PC-3 (cell line): Measurements from ENCODE around the gene HIP1R. TPM values are rescaled to one million over a fixed set of nuclear protein-coding genes. Genes with fewer than 3 reads are reported as not detected.

Experiments
- ATAC-seq: fragments of 200-7000 bp; cut with Tn5 transposase; 2 replicates; pipeline ENCODE4 v1.9.1; 2020; ENCODE audit warnings: mild to moderate bottlenecking, moderate library complexity
- BruUV-seq: library from RNA; stranded (reverse); fragments of 400-500 nt; replicated peaks from 2 replicates; lab custom pipeline; 2021; lab: Mats Ljungman, UMichigan
- CTCF ChIA-PET: fragments of 300-600 bp; sonication (Branson Sonifier 250); formaldehyde crosslinking; loops from one replicate; lab custom pipeline; 2022; ENCODE audit warnings: antibody characterized with exemption; lab: Charles Lee
- POLR2A ChIA-PET: fragments of 300-600 bp; sonication (Branson Sonifier 250); formaldehyde crosslinking; loops from one replicate; lab custom pipeline; 2022; ENCODE audit warnings: antibody characterized with exemption; ENCODE audit not compliant: unreplicated experiment; lab: Charles Lee
- DNase-seq: peaks from one replicate; pipeline ENCODE4 v3.0.0-alpha.2; 2015
- H2AFZ ChIP-seq: fragments of 300-600 bp; sonication (generic); 2 replicates; pipeline ENCODE4 v1.6.0; 2016; ENCODE audit warnings: antibody characterized with exemption, low read length
- H3F3A ChIP-seq: fragments of 300-600 bp; sonication (generic); one replicate; pipeline ENCODE4 v1.6.0; 2017; ENCODE audit warnings: antibody characterized with exemption, low read length, control low read depth, mild to moderate bottlenecking; ENCODE audit not compliant: unreplicated experiment
- H3K27ac ChIP-seq: fragments of 300-600 bp; sonication (generic); 2 replicates; pipeline ENCODE4 v1.5.1; 2016; ENCODE audit warnings: mild to moderate bottlenecking, low read length
- H3K27me3 ChIP-seq: fragments of 300-600 bp; sonication (generic); 2 replicates; pipeline ENCODE4 v1.6.1; 2016; ENCODE audit warnings: low read length, mixed read lengths
- H3K36me3 ChIP-seq: fragments of 300-600 bp; sonication (generic); 2 replicates; pipeline ENCODE4 v1.6.1; 2016; ENCODE audit warnings: low read depth, mixed run types, low read length, mixed read lengths
- H3K4me1 ChIP-seq: fragments of 300-600 bp; sonication (generic); 2 replicates; pipeline ENCODE4 v1.5.1; 2016; ENCODE audit warnings: low read length; ENCODE audit not compliant: insufficient read depth
- H3K4me2 ChIP-seq: fragments of 300-600 bp; sonication (generic); 2 replicates; pipeline ENCODE4 v1.6.0; 2016; ENCODE audit warnings: low read length
- H3K4me3 ChIP-seq: fragments of 300-600 bp; sonication (generic); 2 replicates; pipeline ENCODE4 v1.5.1; 2016; ENCODE audit warnings: mild to moderate bottlenecking, low read length, mixed read lengths
- H3K79me2 ChIP-seq: fragments of 300-600 bp; sonication (generic); 2 replicates; pipeline ENCODE4 v1.6.1; 2017; ENCODE audit warnings: low read length, mixed read lengths
- H3K9ac ChIP-seq: fragments of 300-600 bp; sonication (generic); 2 replicates; pipeline ENCODE4 v1.6.0; 2016; ENCODE audit warnings: mild to moderate bottlenecking, low read length
- H3K9me2 ChIP-seq: fragments of 300-600 bp; sonication (generic); replicated peaks from 2 replicates; pipeline ENCODE4 v1.6.1; 2016; ENCODE audit warnings: mixed run types, low read length, mixed read lengths
- H3K9me3 ChIP-seq: fragments of 300-600 bp; sonication (generic); 2 replicates; pipeline ENCODE4 v1.6.1; 2016; ENCODE audit warnings: low read length, mixed read lengths
- H4K20me1 ChIP-seq: fragments of 300-600 bp; sonication (generic); 2 replicates; pipeline ENCODE4 v1.6.1; 2016; ENCODE audit warnings: low read length, mixed read lengths
- CTCF ChIP-seq: fragments of 300-600 bp; sonication (generic); conservative IDR thresholded peaks from 2 replicates; pipeline ENCODE4 v1.5.1; 2017; ENCODE audit warnings: antibody characterized with exemption, low read depth, mild to moderate bottlenecking, low read length
- EZH2 ChIP-seq: fragments of 300-600 bp; sonication (generic); IDR thresholded peaks from one replicate; pipeline ENCODE4 v1.6.1; 2017; ENCODE audit warnings: antibody characterized with exemption, mild to moderate bottlenecking, low read length; ENCODE audit not compliant: unreplicated experiment
- EZH2phosphoT487 ChIP-seq: fragments of 300-600 bp; sonication (generic); IDR thresholded peaks from 2 replicates; pipeline ENCODE4 v1.6.1; 2018; ENCODE audit warnings: mild to moderate bottlenecking, antibody characterized with exemption, low read length, borderline replicate concordance
- intact Hi-C: fragments of 100-400 bp; cut with micrococcal nuclease; formaldehyde crosslinking; loops from 2 replicates; pipeline ENCODE4 v1.9.0; 2023
- total RNA-seq: library from RNA; depleted of rRNA; stranded (reverse); fragments of >200 nt; gene quantifications from 2 replicates; pipeline ENCODE4 v1.2.3, GENCODE V29; 2014

Gene HIP1R
- total RNA-seq, 1 experiment from 2014 or later, result 46.1 TPM

GRCh38 chr12:122886851-122887818, 51.9 kb downstream of the HIP1R start:
- no TSS peak for BruUV-seq
- H4K20me1 ChIP-seq, result peaks cover 35% of the 10 kb centered on the region
- peaks cover 99% of the 10 kb centered on the region for H3K79me2 ChIP-seq
- no peaks in the 10 kb centered on the region for H3K9me2 ChIP-seq
- TF ChIP-seq CTCF (no peak), EZH2phosphoT487 (no peak), EZH2 (no peak)
- no peaks in the 10 kb centered on the region for H3K27me3 ChIP-seq
- POLR2A ChIA-PET, result no interaction called here
- H3K9me3 ChIP-seq, result no peaks in the 10 kb centered on the region
- H3K4me2 ChIP-seq, result peak overlapping the region; percentile 77
- DNase-seq (peak; percentile 97), ATAC-seq (peak; percentile 66)
- H2AFZ ChIP-seq, result no peak overlapping the region
- peak overlapping the region; percentile 90 for H3K27ac ChIP-seq
- peaks cover 25% of the 10 kb centered on the region for H3F3A ChIP-seq
- intact Hi-C loops, result loop anchor here (1.0 to 2.0 kb wide), 2 partner anchors 11 to 60 kb away; no protein-coding TSS in a partner anchor
- peak overlapping the region; percentile 74 for H3K9ac ChIP-seq
- H3K36me3 ChIP-seq, result peaks cover 4% of the 10 kb centered on the region; the same call in 1 of the 2 replicates
- H3K4me1 ChIP-seq, result peaks cover 80% of the 10 kb centered on the region
- CTCF ChIA-PET, result no interaction called here
- peak overlapping the region; percentile 49 for H3K4me3 ChIP-seq

- no peak for DNase-seq
- no peaks in the 10 kb centered on the region for H3K9me2 ChIP-seq
- peak; percentile 2; the same call in 1 of the 2 replicates for ATAC-seq
- H3K36me3 ChIP-seq, result peaks cover 4% of the 10 kb centered on the region; the same call in 1 of the 2 replicates
- H3K9ac ChIP-seq, result peak overlapping the region; percentile 74
- H3K4me1 ChIP-seq, result peaks cover 86% of the 10 kb centered on the region
- H3K27ac ChIP-seq, result peak overlapping the region; percentile 90
- peak overlapping the region; percentile 77 for H3K4me2 ChIP-seq
- ChIA-PET POLR2A (interaction anchor here (1.9 kb wide), 1 partner anchor 10 kb away, joined by 16 read pairs; no protein-coding TSS in a partner anchor), CTCF (no interaction called here)
- H3F3A ChIP-seq, result peaks cover 27% of the 10 kb centered on the region
- H4K20me1 ChIP-seq, result peaks cover 29% of the 10 kb centered on the region
- H2AFZ ChIP-seq, result no peak overlapping the region
- no peak for TF ChIP-seq EZH2phosphoT487
- peak overlapping the region; percentile 48 for H3K4me3 ChIP-seq
- no peaks in the 10 kb centered on the region for H3K27me3 ChIP-seq
- no TSS peak for BruUV-seq
- peaks cover 99% of the 10 kb centered on the region for H3K79me2 ChIP-seq
- no peaks in the 10 kb centered on the region for H3K9me3 ChIP-seq
- intact Hi-C loops, result loop anchor here (1.0 to 2.0 kb wide), 2 partner anchors 10 to 59 kb away; no protein-coding TSS in a partner anchor
Observed at GRCh38 chr12:122887819-122888212, 52.6 kb downstream of the HIP1R start.

GRCh38 chr12:122888232-122888752, 53.0 kb downstream of the HIP1R start:
- DNase-seq (peak; percentile 90), ATAC-seq (peak; percentile 45)
- Histone ChIP-seq H3K4me1 (peaks cover 91% of the 10 kb centered on the region), H3K9me2 (no peaks in the 10 kb centered on the region), H3K9ac (peak overlapping the region; percentile 74), H3K9me3 (no peaks in the 10 kb centered on the region), H3K36me3 (peaks cover 4% of the 10 kb centered on the region; the same call in 1 of the 2 replicates), H3K4me3 (peak overlapping the region; percentile 48), H3F3A (peaks cover 27% of the 10 kb centered on the region), H3K27ac (peak overlapping the region; percentile 90), H3K27me3 (no peaks in the 10 kb centered on the region), H2AFZ (no peak overlapping the region), H3K79me2 (peaks cover 99% of the 10 kb centered on the region), H4K20me1 (peaks cover 29% of the 10 kb centered on the region), H3K4me2 (peak overlapping the region; percentile 77)
- POLR2A ChIA-PET, result interaction anchor here (0.8 to 1.9 kb wide), 2 partner anchors 10 to 87 kb away, joined by 4 to 16 read pairs; partner anchors contain the start of gene OGFOD2
- CTCF ChIA-PET, result interaction anchor here (1.4 kb wide), 1 partner anchor 28 kb away, joined by 3 read pairs; no protein-coding TSS in a partner anchor
- TSS peak; percentile 26 for BruUV-seq
- no peak for TF ChIP-seq CTCF
- TF ChIP-seq EZH2, result no peak
- no peak for TF ChIP-seq EZH2phosphoT487
- intact Hi-C loops, result no loop called here
